GM21381 (cell line): ENCODE results near the gene EFHC2.

Experiments
- ATAC-seq: cut with Tn5 transposase; IDR thresholded peaks from one replicate; pipeline ENCODE4 v1.9.1; 2021; ENCODE audit warnings: mild to moderate bottlenecking, moderate library complexity; ENCODE audit not compliant: unreplicated experiment

EFHC2 gene

GRCh38 chrX:44155126-44155525, 188.3 kb downstream of the EFHC2 start:
- ATAC-seq = no peak

- ATAC-seq = no peak
These were observed 190.6 kb downstream of the EFHC2 start for GRCh38 chrX:44152852-44153251.

DNA sequence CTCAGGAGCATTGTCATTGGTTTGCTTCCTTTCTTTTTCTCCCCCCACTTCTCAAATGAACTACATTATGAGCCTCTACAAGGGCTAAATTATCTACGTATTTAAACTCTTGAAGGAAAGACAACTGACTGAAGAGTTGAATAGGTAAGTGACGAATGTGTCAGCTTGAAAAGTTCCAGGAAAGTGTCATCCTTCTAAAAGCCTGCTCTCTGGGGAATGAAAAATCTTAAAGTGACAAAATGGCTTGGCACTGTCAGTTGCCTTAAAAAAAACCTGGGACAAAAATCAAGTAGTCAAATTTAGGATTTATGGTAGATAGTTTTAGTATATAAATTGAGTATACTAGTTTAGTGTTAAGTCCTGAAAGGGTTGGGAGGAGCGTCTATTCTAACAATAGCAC, 196.3 kb downstream of the EFHC2 start:
- no peak for ATAC-seq

DNA sequence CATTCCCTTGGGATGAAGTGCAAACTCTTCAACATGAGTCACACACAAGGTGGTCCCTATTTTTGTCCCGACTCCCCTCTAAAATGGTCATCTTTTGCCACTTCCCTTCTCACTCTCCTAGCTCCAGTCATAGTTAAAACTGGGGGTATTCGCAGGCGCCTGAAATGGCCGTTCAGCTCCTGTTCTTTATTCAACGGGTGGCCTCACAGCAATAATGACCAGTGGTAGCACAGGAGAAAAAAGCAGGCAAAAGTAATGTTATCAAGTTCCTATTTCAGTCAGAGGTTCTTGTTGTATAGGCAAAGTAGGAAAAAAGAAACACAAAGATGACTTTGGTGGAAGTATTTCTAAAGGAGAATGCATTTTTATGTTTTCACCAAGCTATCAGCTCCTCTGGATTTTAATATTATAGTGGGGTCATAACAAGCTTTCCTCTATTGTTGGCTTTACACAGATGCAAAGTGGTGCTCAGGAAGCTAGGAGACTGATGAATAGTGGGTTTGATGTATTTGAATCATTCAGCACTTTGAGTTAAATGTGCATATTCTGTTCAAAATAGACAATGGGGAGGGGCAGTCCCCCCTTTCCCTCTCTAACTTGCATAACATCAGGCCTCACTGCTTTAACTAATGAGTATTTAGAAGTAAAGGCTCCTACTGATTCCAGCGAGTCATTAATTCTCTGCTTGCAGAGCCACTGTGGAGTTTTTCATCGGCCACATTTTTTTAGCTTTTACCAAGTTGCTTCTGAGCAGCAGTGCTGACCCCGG, 199.1 kb downstream of the EFHC2 start:
- no peak for ATAC-seq

GRCh38 chrX:44143061-44143602, 200.3 kb downstream of the EFHC2 start:
- no peak for ATAC-seq

DNA sequence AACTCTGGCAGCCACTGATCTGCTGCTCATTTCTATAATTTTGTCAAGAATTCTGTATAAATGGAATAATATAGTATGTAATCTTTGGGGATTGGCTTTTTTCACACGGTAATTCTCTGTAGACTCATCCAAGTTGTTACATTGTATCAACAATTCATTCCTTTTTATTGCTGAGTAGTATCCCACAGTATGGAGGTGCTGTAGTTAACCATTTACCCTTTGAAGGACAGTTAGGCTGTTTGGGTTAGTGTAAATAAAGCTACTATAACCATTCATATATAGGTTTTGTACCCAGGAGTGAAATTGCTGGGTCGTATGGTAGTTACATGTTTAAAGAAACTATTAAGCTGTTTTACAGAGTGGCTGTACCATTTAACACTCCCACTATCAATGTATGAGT, 213.3 kb downstream of the EFHC2 start:
- no peak for ATAC-seq

GRCh38 chrX:44113337-44113736, 230.1 kb downstream of the EFHC2 start:
- no peak for ATAC-seq

DNA sequence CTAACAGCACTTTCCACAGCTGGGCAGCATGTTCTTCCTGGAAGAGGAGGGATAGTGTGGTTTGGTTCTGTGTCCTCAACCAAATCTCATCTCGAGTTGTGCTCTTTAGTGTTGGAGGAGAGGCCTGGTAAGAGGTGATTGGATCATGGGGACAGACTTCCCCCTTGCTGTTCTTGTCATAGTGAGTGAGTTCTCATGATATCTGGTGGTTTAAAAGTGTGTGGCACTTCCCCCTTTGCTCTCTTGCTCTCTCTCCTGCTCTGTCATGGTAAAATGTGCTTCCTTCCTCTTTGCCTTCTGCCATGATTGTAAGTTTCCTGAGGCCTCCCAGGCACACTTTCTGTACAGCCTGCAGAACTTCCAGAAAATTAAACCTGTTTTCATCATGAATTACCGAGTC, 236.6 kb downstream of the EFHC2 start:
- ATAC-seq = no peak

GRCh38 chrX:44105228-44105913, 238.1 kb downstream of the EFHC2 start:
- no peak for ATAC-seq

DNA sequence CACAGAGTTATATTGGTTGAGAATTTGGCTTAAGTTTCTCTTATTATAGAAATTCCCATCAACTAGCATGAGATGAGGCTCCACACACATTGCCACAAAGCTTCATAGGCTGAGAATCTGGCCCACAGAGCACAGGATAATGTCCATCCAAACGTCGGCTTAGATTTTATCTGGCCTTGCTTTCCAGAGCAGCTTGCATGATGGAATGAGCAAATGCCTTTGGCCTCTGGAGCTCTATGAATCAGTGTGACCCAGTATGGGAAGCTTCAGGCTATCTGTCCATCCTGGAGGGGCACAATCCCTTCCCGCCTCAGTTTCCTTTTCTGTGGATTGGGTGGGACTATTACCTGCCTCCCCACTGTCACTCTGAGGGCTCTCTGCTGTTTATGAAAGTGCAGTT, 238.8 kb downstream of the EFHC2 start:
- ATAC-seq = no peak

- ATAC-seq = no peak
These were observed 242.2 kb downstream of the EFHC2 start for GRCh38 chrX:44101281-44101680.

GRCh38 chrX:44099366-44099765, 244.1 kb downstream of the EFHC2 start:
- no peak for ATAC-seq
